CD14-positive monocyte (primary cell): ENCODE measurements around the gene CBLN4. TPM values are rescaled to one million over a fixed set of nuclear protein-coding genes. Genes with fewer than 3 reads are reported as not detected.

Experiments used
- DNase-seq, 3 donors: peaks; one replicate each; pipeline ENCODE4 v3.0.0-alpha.2; 2011 to 2022
- H2AFZ ChIP-seq: 2 replicates; pipeline ENCODE4 v1.6.0; 2012; ENCODE audit warnings: mild to moderate bottlenecking, low read depth, low read length, inconsistent platforms; ENCODE audit not compliant: insufficient read depth, poor library complexity, severe bottlenecking
- H3K27ac ChIP-seq, 2 donors: 1 replicate in 1 of 2; 2 replicates in 1 of 2; pipeline ENCODE4 v1.5.1; 2012 to 2013; ENCODE audit warnings: low read length in 2 of 2, control low read depth in 1 of 2, inconsistent platforms in 1 of 2, low read depth in 1 of 2, mild to moderate bottlenecking in 1 of 2
- H3K27me3 ChIP-seq, 2 donors: one replicate each; pipeline versions ENCODE4 v1.6.0 to v1.6.1; 2011 to 2013; ENCODE audit warnings: low read length in 2 of 2; ENCODE audit not compliant: control insufficient read depth in 2 of 2, insufficient read depth in 2 of 2
- H3K36me3 ChIP-seq, 2 donors: replicated peaks in 1 of 2; 1 replicate in 1 of 2; 2 replicates in 1 of 2; pipeline versions ENCODE4 v1.5.1 to v1.6.1; 2012 to 2013; ENCODE audit warnings: low read length in 2 of 2, control low read depth in 1 of 2, inconsistent platforms in 1 of 2, mild to moderate bottlenecking in 1 of 2; ENCODE audit not compliant: insufficient read depth in 2 of 2, control insufficient read depth in 1 of 2
- H3K4me1 ChIP-seq, 2 donors: 1 replicate in 1 of 2; 2 replicates in 1 of 2; pipeline versions ENCODE4 v1.5.1 to v1.6.1; 2012 to 2013; ENCODE audit warnings: low read length in 2 of 2, control low read depth in 1 of 2, inconsistent platforms in 1 of 2, mild to moderate bottlenecking in 1 of 2, moderate library complexity in 1 of 2; ENCODE audit not compliant: insufficient read depth in 2 of 2, control insufficient read depth in 1 of 2
- H3K4me2 ChIP-seq: replicated peaks from 2 replicates; pipeline ENCODE3; 2012; ENCODE audit warnings: low read length, moderate library complexity, mild to moderate bottlenecking; ENCODE audit not compliant: poor library complexity, severe bottlenecking; ENCODE audit errors: extremely low read depth
- H3K4me3 ChIP-seq, 3 experiments: fragments of 200-600 bp in 1 of 3; sonication (generic) in 1 of 3; replicated peaks in 1 of 3; 1 replicate in 2 of 3; 2 replicates in 1 of 3; pipeline ENCODE4 v1.5.1; 2011 to 2013; ENCODE audit warnings: low read length in 3 of 3, mild to moderate bottlenecking in 3 of 3, control low read depth in 2 of 3, low read depth in 2 of 3, inconsistent platforms in 1 of 3, moderate library complexity in 1 of 3
- H3K79me2 ChIP-seq: 2 replicates; pipeline ENCODE4 v1.6.0; 2012; ENCODE audit warnings: mild to moderate bottlenecking, control low read depth, inconsistent platforms, low read length, moderate library complexity; ENCODE audit not compliant: insufficient read depth
- H3K9ac ChIP-seq: 2 replicates; pipeline ENCODE4 v1.6.0; 2017; ENCODE audit warnings: low read length, mild to moderate bottlenecking; ENCODE audit not compliant: insufficient read depth, poor library complexity, severe bottlenecking
- H3K9me3 ChIP-seq, 2 donors: replicated peaks in 1 of 2; 1 replicate in 1 of 2; 2 replicates in 1 of 2; pipeline versions ENCODE4 v1.5.1 to v1.6.1; 2012 to 2013; ENCODE audit warnings: low read length in 2 of 2, control low read depth in 1 of 2; ENCODE audit not compliant: control insufficient read depth in 1 of 2, insufficient read depth in 1 of 2
- H4K20me1 ChIP-seq: 2 replicates; pipeline ENCODE4 v1.6.0; 2012; ENCODE audit warnings: mild to moderate bottlenecking, low read length, control low read depth, moderate library complexity; ENCODE audit not compliant: insufficient read depth
- H3K27ac Mint-ChIP-seq, 7 donors: one replicate each; pipeline ENCODE4 v1.8.0; 2020; ENCODE audit warnings: mild to moderate bottlenecking in 7 of 7, mixed read lengths in 7 of 7, moderate library complexity in 6 of 7, inconsistent platforms in 2 of 7
- H3K27me3 Mint-ChIP-seq, 3 donors: one replicate each; pipeline ENCODE4 v1.8.0; 2021 to 2022; ENCODE audit warnings: low read depth in 3 of 3, mild to moderate bottlenecking in 3 of 3, mixed read lengths in 3 of 3, moderate library complexity in 3 of 3, inconsistent platforms in 1 of 3
- H3K36me3 Mint-ChIP-seq, 2 donors: one replicate each; pipeline ENCODE4 v1.8.0; 2020; ENCODE audit warnings: mixed read lengths in 2 of 2, inconsistent platforms in 1 of 2, mild to moderate bottlenecking in 1 of 2
- H3K4me1 Mint-ChIP-seq: one replicate; pipeline ENCODE4 v1.8.0; 2020; ENCODE audit warnings: mild to moderate bottlenecking, mixed read lengths
- H3K4me3 Mint-ChIP-seq, 2 donors: one replicate each; pipeline ENCODE4 v1.8.0; 2020; ENCODE audit warnings: mild to moderate bottlenecking in 2 of 2, mixed read lengths in 2 of 2, moderate library complexity in 1 of 2
- H3K9me3 Mint-ChIP-seq, 7 donors: one replicate each; pipeline ENCODE4 v1.8.0; 2020 to 2022; ENCODE audit warnings: mixed read lengths in 7 of 7, mild to moderate bottlenecking in 6 of 7, moderate library complexity in 6 of 7, inconsistent platforms in 2 of 7
- CTCF ChIP-seq: fragments of 200-600 bp; IDR thresholded peaks from one replicate; pipeline ENCODE4 v1.8.0; 2022; ENCODE audit warnings: antibody characterized with exemption, mild to moderate bottlenecking
- WGBS: methylation state at CpG from one replicate; pipeline ENCODE4 v1.1.5; 2013; ENCODE audit warnings: missing lambda C conversion rate; ENCODE audit not compliant: insufficient coverage; 5-methylcytosine and 5-hydroxymethylcytosine counted together
- intact Hi-C, 2 donors: fragments of 100-400 bp; cut with micrococcal nuclease; formaldehyde crosslinking; loops; one replicate each; pipeline versions ENCODE4 v1.15.0 to v1.15.1; 2023
- polyA plus RNA-seq, 3 donors: library from polyadenylated mRNA; depleted of rRNA in 1 of 3; unstranded in 2 of 3; stranded (reverse) in 1 of 3; fragments of 300-500 nt in 2 of 3; fragments of >200 nt in 1 of 3; fragmentation: Illumina TruSeq in 2 of 3; gene quantifications; 1 replicate in 2 of 3; 2 replicates in 1 of 3; pipeline ENCODE4 v1.2.3, GENCODE V29; 2012 to 2021

CBLN4 gene
- polyA plus RNA-seq, 3 donors, result not detected

GRCh38 chr20:55964790-55965189 lies 40.5 kb downstream of the CBLN4 start:
- H3K4me2 ChIP-seq, result no peak overlapping the region
- Mint-ChIP-seq H3K9me3 (peaks cover 2 to 15% (median 8%) of the 10 kb centered on the region in 7 donors), H3K4me1 (no peaks in the 10 kb centered on the region), H3K36me3 (no peaks in the 10 kb centered on the region), H3K27me3 (peaks cover 0 to 2% (median 0%) of the 10 kb centered on the region in 3 donors), H3K27ac (no peak overlapping the region), H3K4me3 (no peak overlapping the region)
- H3K4me1 ChIP-seq, result no peaks in the 10 kb centered on the region
- no peaks in the 10 kb centered on the region for H4K20me1 ChIP-seq
- no peak overlapping the region for H3K4me3 ChIP-seq
- no peaks in the 10 kb centered on the region for H3K27me3 ChIP-seq
- no peak for TF ChIP-seq CTCF
- WGBS, result 56% methylated on average over 1 of the region's 1 CpG
- DNase-seq, result no peak
- H2AFZ ChIP-seq, result no peak overlapping the region
- no peaks in the 10 kb centered on the region for H3K36me3 ChIP-seq
- H3K9me3 ChIP-seq, result peaks cover 0 to 6% of the 10 kb centered on the region in 2 donors
- intact Hi-C loops, result no loop called here
- no peak overlapping the region for H3K27ac ChIP-seq
- no peaks in the 10 kb centered on the region for H3K79me2 ChIP-seq
- no peak overlapping the region for H3K9ac ChIP-seq

- H3K9ac ChIP-seq, result no peak overlapping the region
- intact Hi-C loops, result no loop called here
- no peaks in the 10 kb centered on the region for H3K27me3 ChIP-seq
- no peak overlapping the region for H3K4me3 Mint-ChIP-seq
- DNase-seq, result no peak
- H3K27ac ChIP-seq, result no peak overlapping the region
- peaks cover 0 to 2% (median 0%) of the 10 kb centered on the region in 3 donors for H3K27me3 Mint-ChIP-seq
- TF ChIP-seq CTCF, result no peak
- no peak overlapping the region for H3K4me3 ChIP-seq
- no peak overlapping the region for H3K4me2 ChIP-seq
- peaks cover 0 to 12% (median 7%) of the 10 kb centered on the region in 7 donors for H3K9me3 Mint-ChIP-seq
- no peak overlapping the region for H2AFZ ChIP-seq
- H3K9me3 ChIP-seq, result peaks cover 0 to 6% of the 10 kb centered on the region in 2 donors
- WGBS, result no CpG with 5 or more reads among the region's 5 CpGs
- H4K20me1 ChIP-seq, result no peaks in the 10 kb centered on the region
- peak overlapping the region in 1 of 7 donors; percentile 26 for H3K27ac Mint-ChIP-seq
- H3K36me3 ChIP-seq, result no peaks in the 10 kb centered on the region
- H3K79me2 ChIP-seq, result no peaks in the 10 kb centered on the region
- H3K36me3 Mint-ChIP-seq, result no peaks in the 10 kb centered on the region
- no peaks in the 10 kb centered on the region for H3K4me1 Mint-ChIP-seq
- no peaks in the 10 kb centered on the region for H3K4me1 ChIP-seq
Measured at GRCh38 chr20:55961376-55962330, 43.7 kb downstream of the CBLN4 start.
